K562 (cell line): ENCODE data around the gene LMTK2. TPM values are rescaled to one million over a fixed set of nuclear protein-coding genes. Genes with fewer than 3 reads are reported as not detected.

Source experiments
- BMI1 ChIP-seq: fragments of 150-350 bp; IDR thresholded peaks from 2 replicates; pipeline ENCODE4 v1.6.1; 2014; ENCODE audit warnings: low read length
- CTCFL ChIP-seq: IDR thresholded peaks from 2 replicates; pipeline ENCODE4 v1.6.1; 2011; ENCODE audit warnings: borderline replicate concordance, low read depth, mild to moderate bottlenecking, moderate library complexity, low read length; ENCODE audit not compliant: insufficient read depth, poor library complexity, severe bottlenecking
- ETV5 ChIP-seq: sonication (generic); formaldehyde crosslinking; IDR thresholded peaks from 2 replicates; pipeline ENCODE4 v1.4.0; 2020; ENCODE audit warnings: low read depth, mild to moderate bottlenecking, missing genetic modification reagents
- HMG20A ChIP-seq: fragments of 450-650 bp; formaldehyde crosslinking; conservative IDR thresholded peaks from 2 replicates; pipeline ENCODE4 v1.4.0; 2020; ENCODE audit warnings: mild to moderate bottlenecking, mixed read lengths
- HMGN3 ChIP-seq: IDR thresholded peaks from 2 replicates; pipeline ENCODE4 v1.6.1; 2011; ENCODE audit warnings: borderline replicate concordance, low read depth, mild to moderate bottlenecking, mixed read lengths, low read length; ENCODE audit not compliant: insufficient read length; ENCODE audit errors: extremely low read depth
- MECOM ChIP-seq: fragments of 250-450 bp; sonication (Bioruptor Pico); IDR thresholded peaks from 2 replicates; pipeline ENCODE4 v1.8.0; 2022; ENCODE audit warnings: inconsistent platforms
- NR2C1 ChIP-seq, 2 experiments: fragments of 450-650 bp; IDR thresholded peaks; 2 replicates each; pipeline ENCODE4 v1.6.1; 2017; ENCODE audit warnings: mild to moderate bottlenecking in 2 of 2, antibody characterized with exemption in 1 of 2, inconsistent platforms in 1 of 2, missing compliant biosample characterization in 1 of 2, missing genetic modification characterization in 1 of 2
- PTRF ChIP-seq: fragments of 450-650 bp; IDR thresholded peaks from 2 replicates; pipeline ENCODE4 v1.6.1; 2016; ENCODE audit warnings: mild to moderate bottlenecking, missing genetic modification characterization, missing compliant biosample characterization
- RERE ChIP-seq: sonication (generic); formaldehyde crosslinking; IDR thresholded peaks from 2 replicates; pipeline ENCODE4 v1.8.0; 2023; ENCODE audit warnings: missing genetic modification reagents, mild to moderate bottlenecking, borderline replicate concordance
- TRIM25 ChIP-seq: fragments of 450-650 bp; IDR thresholded peaks from 2 replicates; pipeline ENCODE4 v1.7.0; 2016; ENCODE audit warnings: borderline replicate concordance
- UBTF ChIP-seq, 2 experiments: IDR thresholded peaks; 2 replicates each; pipeline ENCODE4 v1.6.1; 2012; ENCODE audit warnings: improper control_type of control experiment in 2 of 2, low read depth in 2 of 2, low read length in 2 of 2, borderline replicate concordance in 1 of 2
- ZNF384 ChIP-seq: IDR thresholded peaks from 2 replicates; pipeline ENCODE4 v1.6.1; 2012; ENCODE audit warnings: low read depth, low read length, improper control_type of control experiment
- ZNF561 ChIP-seq: fragments of 450-650 bp; formaldehyde crosslinking; conservative IDR thresholded peaks from 2 replicates; pipeline ENCODE4 v1.4.0; 2020; ENCODE audit warnings: mild to moderate bottlenecking, moderate library complexity
- ZNF76 ChIP-seq: fragments of 250-450 bp; sonication (Bioruptor Pico); IDR thresholded peaks from 2 replicates; pipeline ENCODE4 v1.4.0; 2020; ENCODE audit warnings: mild to moderate bottlenecking, moderate library complexity, borderline replicate concordance
- polyA plus RNA-seq, 8 experiments: library from polyadenylated mRNA; depleted of rRNA in 4 of 8; stranded (reverse) in 5 of 8; unstranded in 3 of 8; fragments of >200 nt; fragmentation: Nextera tagmentation in 2 of 8; fragmentation: Illumina TruSeq in 1 of 8; extraction: Ambion mirVana in 2 of 8; extraction: Trizol in 1 of 8; gene quantifications; 2 replicates each; pipeline versions ENCODE4 v1.2.1 to v1.2.3, GENCODE V29; 2011 to 2014; ENCODE audit warnings: inconsistent platforms in 1 of 8, missing spikeins in 1 of 8
- total RNA-seq, 7 experiments: library from RNA; depleted of rRNA in 6 of 7; stranded (reverse); fragments of >200 nt in 6 of 7; fragmentation: Illumina TruSeq in 2 of 7; extraction: Trizol in 2 of 7; gene quantifications; 2 replicates each; pipeline versions ENCODE4 v1.2.1 to v1.2.3, GENCODE V29; 2011 to 2021; ENCODE audit warnings: low replicate concordance in 1 of 7

The LMTK2 gene
- total and polyA plus RNA-seq, 9 of the 15 experiments (the other 6 are each of a cell fraction or from before 2014, with no cell fraction given): 0.78 to 16.4 (median 6.3) TPM

DNA sequence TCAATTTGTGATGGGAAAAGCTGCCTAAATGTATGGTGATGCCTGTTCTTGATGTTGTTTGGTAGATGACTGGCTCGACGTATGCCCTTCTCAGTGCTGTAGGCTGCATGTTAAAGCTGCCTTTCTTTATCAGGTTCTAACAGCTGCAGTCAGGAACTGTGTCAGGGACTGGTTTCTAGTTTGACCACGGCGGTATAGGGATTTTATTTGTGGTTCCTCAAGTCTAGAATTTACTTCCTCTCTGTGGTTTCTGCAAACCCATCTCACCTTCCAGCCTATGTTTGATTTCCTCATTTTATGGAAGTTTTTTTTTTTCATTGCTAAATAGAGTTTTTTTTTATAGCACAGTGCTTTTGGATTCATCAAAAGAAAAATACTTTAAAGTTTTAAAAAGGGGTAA is 26.5 kb downstream of the LMTK2 start (continued):
- TF ChIP-seq NR2C1 (IDR thresholded peaks at IDR 0.05): 0 out of 2 replicates have a peak, but pooled peaks have one; percentile 26
- no peak for TF ChIP-seq NR2C1 (tag; IDR thresholded peaks at IDR 0.05)
- TF ChIP-seq ZNF384: peak; percentile 53; the same call in 1 of the 2 replicates
- TF ChIP-seq MECOM: no peak
- TF ChIP-seq TRIM25: no peak
- TF ChIP-seq HMG20A: no peak
- TF ChIP-seq HMGN3: no peak
- TF ChIP-seq ZNF561 (CRISPR knock-in tag): no peak
- no peak for TF ChIP-seq BMI1
- peak; percentile 74 for TF ChIP-seq ETV5 (CRISPR knock-in tag)
- no peak for TF ChIP-seq ZNF76 (CRISPR knock-in tag)
- no peak for TF ChIP-seq CTCFL
- TF ChIP-seq PTRF: no peak
- TF ChIP-seq UBTF (IDR thresholded peaks at IDR 0.05; ENCODE audit: borderline replicate concordance in 1 of 2, low read depth in 2 of 2, low read length in 2 of 2): 0 out of 4 replicates have a peak, but pooled peaks of 1 of the 2 experiments have one; percentile 53
- TF ChIP-seq RERE (CRISPR knock-in tag): no peak
